ENCODE data around the gene ALB. TPM values are rescaled to one million over a fixed set of nuclear protein-coding genes. Genes with fewer than 3 reads are reported as not detected.

Gene ALB
- total RNA-seq, 2 donors from 2014 or later: 1.4 to 3.5 TPM

DNA sequence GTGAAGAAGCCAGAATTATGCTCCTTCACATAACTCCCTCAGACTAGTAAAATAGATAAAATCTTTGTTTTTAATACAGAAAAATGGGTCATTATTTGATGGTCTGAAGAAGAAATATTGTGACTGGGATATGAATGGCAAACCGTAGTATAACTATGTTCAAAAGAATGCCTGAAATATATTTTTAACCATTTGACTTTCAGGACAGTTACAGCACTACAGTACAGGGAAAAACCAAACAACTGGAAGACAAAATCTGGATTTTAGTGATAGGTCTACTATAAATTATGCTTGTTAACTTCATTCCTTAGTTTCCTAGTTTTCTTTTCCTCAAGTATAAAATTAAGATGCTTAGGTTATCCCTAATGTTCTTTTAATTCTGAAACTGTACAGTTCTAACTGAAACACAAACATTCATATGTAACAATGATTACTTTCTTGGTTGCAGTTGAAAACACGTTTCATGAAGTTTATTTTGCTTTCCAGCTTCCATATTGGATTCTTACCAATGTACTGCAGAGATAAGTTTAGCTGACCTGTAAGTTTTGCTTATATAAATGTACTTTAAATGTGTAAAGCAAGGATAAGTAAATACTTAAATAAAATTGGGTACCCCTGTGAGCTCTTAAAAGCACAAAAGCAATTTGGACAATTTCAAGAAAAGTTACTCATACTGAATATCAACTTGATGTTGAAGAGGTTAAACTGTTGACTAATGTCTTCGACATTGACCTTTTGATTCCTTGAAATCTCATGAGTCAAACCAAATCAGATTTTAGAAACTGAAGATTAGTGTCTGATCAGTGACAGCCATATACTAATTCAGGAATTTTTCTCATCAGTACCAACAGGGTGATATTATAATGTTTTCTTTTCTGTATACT is 32.8 kb downstream of the ALB start:
- peaks cover 5% of the 10 kb centered on the region for H3K27me3 ChIP-seq (ENCODE audit: control insufficient read depth, insufficient read depth, low read length, poor library complexity, severe bottlenecking)
- no peak overlapping the region for H3K4me3 ChIP-seq (ENCODE audit: low read length)
- no peaks in the 10 kb centered on the region for H3K9me3 ChIP-seq (ENCODE audit: control insufficient read depth, low read length)
- Mint-ChIP-seq H3K36me3 (ENCODE audit: low read depth) (no peaks in the 10 kb centered on the region), H3K4me1 (peaks cover 12% of the 10 kb centered on the region), H3K9me3 (no peaks in the 10 kb centered on the region), H3K27ac (no peak overlapping the region), H3K27me3 (ENCODE audit: insufficient read depth) (peaks cover 12% of the 10 kb centered on the region), H3K4me3 (no peak overlapping the region)
- H3K9ac ChIP-seq (ENCODE audit: extremely low read depth, low read length, poor library complexity, severe bottlenecking): no peak overlapping the region
- TF ChIP-seq CTCF (conservative IDR thresholded peaks at IDR 0.05): no peak
- DNase-seq: no peak
- no peaks in the 10 kb centered on the region for H3K36me3 ChIP-seq (ENCODE audit: control insufficient read depth, insufficient read depth, low read length)
- 93 to 100% methylated on average over 1 to 3 of the region's 3 CpGs for WGBS, 2 experiments (ENCODE audit: insufficient coverage in 1 of 2, insufficient read length in 1 of 2)
- H3K27ac ChIP-seq (ENCODE audit: low read depth, low read length): no peak overlapping the region
- peaks cover 9% of the 10 kb centered on the region for H3K4me1 ChIP-seq (ENCODE audit: control insufficient read depth, insufficient read depth, low read length)

GRCh38 chr4:73437558-73437956 is 33.5 kb downstream of the ALB start:
- no peak overlapping the region for H3K4me3 Mint-ChIP-seq

DNA sequence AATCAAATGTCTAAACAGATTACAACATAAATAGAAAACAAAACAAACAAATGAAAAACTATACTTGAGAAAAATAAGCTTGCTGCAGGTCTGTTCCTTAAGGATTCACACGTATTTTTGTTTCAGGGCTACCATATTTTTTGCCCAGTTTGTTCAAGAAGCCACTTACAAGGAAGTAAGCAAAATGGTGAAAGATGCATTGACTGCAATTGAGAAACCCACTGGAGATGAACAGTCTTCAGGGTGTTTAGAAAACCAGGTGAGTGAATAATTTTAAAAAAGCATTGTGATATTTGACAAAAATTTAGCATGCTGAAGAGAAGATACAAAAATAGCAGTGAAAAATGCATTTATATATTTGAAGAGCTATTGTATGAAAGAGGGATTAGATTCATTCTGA is 34.0 kb downstream of the ALB start:
- no peak overlapping the region for H3K4me3 Mint-ChIP-seq
- no peaks in the 10 kb centered on the region for H3K36me3 Mint-ChIP-seq (ENCODE audit: low read depth)
- Histone ChIP-seq H3K36me3 (ENCODE audit: control insufficient read depth, insufficient read depth, low read length) (no peaks in the 10 kb centered on the region), H3K4me1 (ENCODE audit: control insufficient read depth, insufficient read depth, low read length) (peaks cover 4% of the 10 kb centered on the region), H3K4me3 (ENCODE audit: low read length) (no peak overlapping the region), H3K9me3 (ENCODE audit: control insufficient read depth, low read length) (no peaks in the 10 kb centered on the region), H3K27ac (ENCODE audit: low read depth, low read length) (no peak overlapping the region), H3K9ac (ENCODE audit: extremely low read depth, low read length, poor library complexity, severe bottlenecking) (no peak overlapping the region), H3K27me3 (ENCODE audit: control insufficient read depth, insufficient read depth, low read length, poor library complexity, severe bottlenecking) (peaks cover 16% of the 10 kb centered on the region)
- WGBS, 2 experiments (ENCODE audit: insufficient coverage in 1 of 2, insufficient read length in 1 of 2): 90 to 100% methylated on average over 1 of the region's 1 CpG
- no peak for DNase-seq
- peaks cover 19% of the 10 kb centered on the region for H3K27me3 Mint-ChIP-seq (ENCODE audit: insufficient read depth)
- peaks cover 3% of the 10 kb centered on the region for H3K4me1 Mint-ChIP-seq
- no peak overlapping the region for H3K27ac Mint-ChIP-seq
- no peak for TF ChIP-seq CTCF (conservative IDR thresholded peaks at IDR 0.05)
- H3K9me3 Mint-ChIP-seq: no peaks in the 10 kb centered on the region

More at GRCh38 chr4:73437558-73437956, 33.5 kb downstream of the ALB start:
- Histone ChIP-seq H3K27me3 (ENCODE audit: control insufficient read depth, insufficient read depth, low read length, poor library complexity, severe bottlenecking) (peaks cover 11% of the 10 kb centered on the region), H3K9me3 (ENCODE audit: control insufficient read depth, low read length) (no peaks in the 10 kb centered on the region), H3K36me3 (ENCODE audit: control insufficient read depth, insufficient read depth, low read length) (no peaks in the 10 kb centered on the region), H3K9ac (ENCODE audit: extremely low read depth, low read length, poor library complexity, severe bottlenecking) (no peak overlapping the region), H3K4me1 (ENCODE audit: control insufficient read depth, insufficient read depth, low read length) (peaks cover 6% of the 10 kb centered on the region), H3K27ac (ENCODE audit: low read depth, low read length) (no peak overlapping the region), H3K4me3 (ENCODE audit: low read length) (no peak overlapping the region)
- H3K36me3 Mint-ChIP-seq (ENCODE audit: low read depth): no peaks in the 10 kb centered on the region
- H3K4me1 Mint-ChIP-seq: peaks cover 8% of the 10 kb centered on the region
- H3K27ac Mint-ChIP-seq: no peak overlapping the region
- no peak for TF ChIP-seq CTCF (conservative IDR thresholded peaks at IDR 0.05)
- no peaks in the 10 kb centered on the region for H3K9me3 Mint-ChIP-seq
- no peak for DNase-seq
- H3K27me3 Mint-ChIP-seq (ENCODE audit: insufficient read depth): peaks cover 18% of the 10 kb centered on the region

Measured in endodermal cell (in vitro differentiated cells).